Stimulated activated CD8-positive, alpha-beta memory T cell treated with anti-CD3 and anti-CD28 coated beads, Interleukin-2, amount 100 ng/mL, for 48 hours (primary cell): ENCODE results near the gene ATAD3A.
"Not testable (repeated sequence)": the region's sequence is repeated elsewhere in the genome, so short reads cannot be mapped to it uniquely, and the experiment has no call there.

Experiments
- DNase-seq, 2 donors: peaks; one replicate each; pipeline ENCODE4 v3.0.0-alpha.2; 2020; ENCODE audit warnings: low read depth in 2 of 2

The ATAD3A gene

DNA sequence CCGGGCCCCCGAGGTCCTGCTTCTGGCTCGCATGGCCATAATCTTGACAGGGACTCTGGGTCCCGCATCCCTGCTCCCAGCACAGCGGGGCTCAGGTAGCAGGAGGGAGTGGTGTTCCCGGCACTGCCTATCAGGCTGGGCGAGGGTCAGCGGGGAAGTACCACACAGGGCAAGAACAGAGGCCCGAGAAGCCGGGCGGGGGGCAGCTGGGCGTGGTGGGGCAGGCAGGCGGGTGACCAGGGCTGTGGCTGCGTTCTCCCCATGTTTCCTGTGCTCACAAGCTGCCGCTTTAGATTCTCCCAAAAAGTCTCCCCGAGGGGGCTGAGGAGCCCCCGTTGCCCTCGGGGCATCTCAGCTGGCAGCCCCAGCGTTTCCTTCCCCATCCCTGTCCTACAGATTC lies 22.1 kb upstream of the ATAD3A start:
- no peak for DNase-seq

DNA sequence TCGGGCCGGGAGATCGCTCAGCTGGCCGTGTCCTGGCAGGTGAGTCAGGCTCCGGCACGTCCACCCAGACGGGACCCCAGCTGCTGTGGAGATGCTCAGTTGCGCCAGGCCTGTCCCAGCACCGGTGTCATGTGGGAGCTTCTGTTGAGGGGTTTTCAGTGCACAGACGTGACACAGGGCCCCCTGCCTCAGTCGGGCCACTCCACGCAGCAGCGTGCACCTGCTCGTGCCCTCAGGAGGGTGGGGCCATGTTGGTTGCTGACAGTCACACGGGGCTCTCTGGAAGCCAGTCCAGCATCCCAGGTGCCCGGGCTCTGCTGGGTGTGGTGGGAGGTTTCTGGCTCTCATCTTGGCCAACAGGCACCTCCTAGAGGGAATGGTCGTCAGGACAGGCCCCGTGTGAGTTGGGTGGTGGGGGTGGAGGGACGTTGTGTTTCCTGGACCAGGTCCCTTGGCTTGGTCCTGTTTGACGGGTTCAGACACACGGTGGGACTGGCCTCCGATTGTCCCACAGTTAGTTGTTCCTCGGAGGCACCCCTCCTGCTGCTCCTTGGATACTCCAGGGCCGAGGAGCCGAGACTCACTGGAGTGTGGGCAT lies 21.2 kb upstream of the ATAD3A start:
- DNase-seq, result no peak

DNA sequence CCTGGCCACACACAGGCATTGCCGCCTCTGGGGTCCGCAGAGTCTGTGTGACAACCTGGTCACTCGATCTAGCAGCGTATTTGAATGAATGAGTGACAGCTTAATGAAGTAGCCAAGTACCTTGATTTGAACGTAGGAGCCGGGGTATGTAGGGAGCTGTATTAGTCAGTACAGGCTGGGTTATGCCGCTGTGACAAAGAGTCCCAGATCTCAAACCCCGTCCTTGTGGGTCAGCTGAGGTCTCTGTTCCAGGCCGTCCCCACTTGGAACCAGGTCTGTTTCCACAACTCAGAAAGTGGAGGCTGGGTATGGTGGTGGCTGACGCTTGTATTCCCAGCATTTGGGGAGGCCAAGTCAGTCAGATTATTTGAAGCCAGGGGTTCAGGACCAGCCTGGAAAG lies 20.4 kb upstream of the ATAD3A start:
- DNase-seq, result no peak

DNA sequence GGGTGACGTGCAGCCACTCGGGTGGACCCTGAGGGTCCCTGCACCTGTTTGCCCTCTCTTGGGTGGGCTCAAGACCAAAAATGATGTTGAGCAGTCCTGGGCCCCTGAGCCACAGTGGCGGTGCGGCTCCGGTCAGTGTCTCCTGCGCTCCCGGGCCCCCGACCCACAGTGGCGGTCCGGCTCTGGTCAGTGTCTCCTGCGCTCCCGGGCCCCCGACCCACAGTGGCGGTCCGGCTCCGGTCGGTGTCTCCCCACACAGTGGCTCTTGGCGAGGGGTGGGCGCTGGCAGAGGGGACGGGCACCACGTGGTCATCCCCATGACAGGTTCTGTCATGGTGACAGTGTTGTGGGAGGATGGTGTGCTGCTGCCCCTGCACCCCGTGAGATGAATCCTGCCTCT lies 17.7 kb upstream of the ATAD3A start:
- not testable (repeated sequence) for DNase-seq

DNA sequence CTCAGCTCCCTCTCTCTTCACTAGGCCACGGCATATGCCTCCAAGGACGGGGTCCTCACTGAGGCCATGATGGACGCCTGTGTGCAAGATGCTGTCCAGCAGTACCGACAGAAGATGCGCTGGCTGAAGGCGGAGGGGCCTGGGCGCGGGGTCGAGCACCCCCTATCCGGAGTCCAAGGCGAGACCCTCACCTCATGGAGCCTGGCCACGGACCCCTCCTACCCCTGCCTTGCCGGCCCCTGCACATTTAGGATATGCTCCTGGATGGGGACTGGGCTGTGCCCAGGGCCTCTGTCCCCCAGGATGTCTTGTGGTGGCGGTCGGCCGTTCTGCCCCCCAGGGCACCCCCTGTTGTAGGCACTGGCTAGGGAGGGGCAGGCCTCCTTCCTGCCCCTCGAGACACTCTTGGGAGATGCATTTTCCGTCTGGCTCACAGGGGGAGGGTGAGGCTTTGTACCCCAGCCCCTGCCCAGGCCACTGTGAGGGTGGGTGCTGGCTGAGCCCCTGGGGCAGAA lies 16.4 kb upstream of the ATAD3A start:
- not testable (repeated sequence) for DNase-seq

DNA sequence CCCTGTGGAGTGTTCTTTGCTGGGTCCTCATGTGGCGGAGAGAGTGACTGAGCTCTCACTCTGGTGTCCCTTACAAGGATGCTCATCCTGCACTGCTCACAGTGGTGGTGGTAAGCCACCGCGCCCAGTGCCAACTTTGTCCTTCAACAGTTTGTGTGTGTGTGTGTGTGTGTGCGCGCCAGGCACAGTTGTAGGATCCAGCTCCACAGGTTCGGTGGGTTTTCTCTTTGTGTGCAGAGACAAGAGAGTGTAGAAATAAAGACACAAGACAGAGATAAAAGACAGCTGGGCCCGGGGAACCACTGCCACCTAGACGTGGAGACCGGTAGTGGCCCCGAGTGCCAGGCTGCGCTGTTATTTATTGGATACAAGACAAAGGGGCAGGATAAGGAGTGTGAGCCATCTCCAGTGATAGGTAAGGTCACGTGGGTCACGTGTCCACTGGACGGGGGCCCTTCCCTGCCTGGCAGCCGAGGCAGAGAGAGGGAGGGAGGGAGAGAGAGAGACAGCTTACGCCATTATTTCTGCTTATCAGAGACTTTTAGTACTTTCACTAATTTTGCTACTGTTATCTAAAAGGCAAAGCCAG lies 7.1 kb upstream of the ATAD3A start:
- peak; percentile 31 to 64 for DNase-seq

DNA sequence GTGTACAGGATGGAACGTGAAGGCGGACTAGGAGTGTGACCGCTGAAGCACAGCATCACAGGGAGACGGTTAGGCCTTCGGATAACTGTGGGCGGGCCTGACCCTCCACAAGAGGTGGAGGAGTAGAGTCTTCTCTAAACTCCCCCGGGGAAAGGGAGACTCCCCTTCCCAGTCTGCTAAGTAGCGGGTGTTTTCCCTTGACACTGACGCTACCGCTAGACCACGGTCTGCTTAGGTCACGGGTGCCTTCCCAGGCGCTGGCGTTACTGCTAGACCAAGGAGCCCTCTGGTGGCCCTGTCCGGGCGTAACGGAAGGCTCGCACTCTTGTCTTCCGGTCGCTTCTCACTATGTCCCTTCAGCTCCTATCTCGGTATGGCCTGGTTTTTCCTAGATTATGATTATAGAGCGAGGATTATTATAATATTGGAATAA lies 6.6 kb upstream of the ATAD3A start:
- DNase-seq, result not testable (repeated sequence)

DNA sequence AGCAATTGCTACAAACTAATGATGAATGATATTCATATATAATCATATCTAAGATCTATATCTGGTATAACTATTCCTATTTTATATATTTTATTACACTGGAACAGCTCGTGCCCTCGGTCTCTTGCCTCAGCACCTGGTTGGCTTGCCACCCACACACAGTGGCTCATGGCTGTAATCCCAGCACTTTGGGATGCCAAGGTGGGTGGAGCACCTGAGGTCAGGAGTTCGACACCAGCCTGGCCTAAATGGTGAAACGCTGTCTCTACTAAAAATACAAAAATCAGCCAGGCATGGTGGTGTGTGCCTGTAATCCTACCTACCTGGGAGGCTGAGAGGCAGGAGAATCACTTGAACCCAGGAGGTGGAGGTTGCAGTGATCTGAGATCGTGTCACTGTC lies 6.2 kb upstream of the ATAD3A start:
- not testable (repeated sequence) for DNase-seq

DNA sequence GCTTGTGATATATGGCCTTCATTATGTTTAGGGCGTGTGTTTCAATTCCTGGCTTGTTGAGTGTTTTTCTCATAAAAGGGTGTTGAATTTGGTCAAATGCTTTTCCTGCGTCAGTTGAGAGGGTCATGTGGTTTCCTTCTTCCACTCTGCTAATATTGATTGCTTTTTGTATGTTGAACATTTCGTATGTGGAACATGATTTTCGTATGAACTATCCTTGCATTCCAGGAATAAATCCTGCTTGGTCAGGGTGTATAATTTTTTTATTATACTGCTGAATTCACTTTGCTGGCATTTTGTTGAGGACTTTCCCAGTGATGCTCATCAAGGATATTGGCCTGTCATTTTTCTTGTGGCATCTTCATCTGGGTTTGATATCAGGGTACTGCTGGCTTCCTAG lies 4.7 kb upstream of the ATAD3A start:
- no peak for DNase-seq

DNA sequence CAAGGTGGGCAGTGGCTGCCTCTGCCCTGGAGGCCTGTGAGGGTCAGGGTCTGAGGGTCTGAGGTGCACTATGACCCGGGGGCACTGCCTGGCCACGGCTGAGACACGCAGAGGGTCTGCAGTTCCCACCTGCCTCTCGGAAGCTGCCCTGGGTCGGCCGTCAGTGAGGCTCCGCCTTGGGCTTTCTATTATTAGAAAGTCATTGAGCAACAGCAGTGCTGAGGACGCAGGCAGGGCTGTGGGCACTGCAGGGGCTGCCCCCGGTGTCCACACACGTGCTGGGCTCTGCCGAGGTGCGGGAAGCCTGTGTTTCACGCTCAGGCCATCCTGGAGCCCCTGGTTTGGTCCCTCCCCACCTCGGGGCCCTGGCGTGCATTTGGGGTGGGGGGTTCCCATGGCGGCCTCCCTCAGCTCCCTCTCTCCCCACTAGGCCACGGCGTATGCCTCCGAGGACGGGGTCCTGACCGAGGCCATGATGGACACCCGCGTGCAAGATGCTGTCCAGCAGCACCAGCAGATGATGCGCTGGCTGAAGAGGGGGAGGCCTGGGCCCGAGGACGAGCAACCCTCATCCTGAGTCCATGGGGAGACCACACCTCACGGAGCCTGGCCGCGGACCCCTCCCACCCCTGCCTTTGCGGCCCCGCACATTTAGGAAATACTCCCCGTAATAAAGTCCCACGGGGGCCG lies 3.0 kb upstream of the ATAD3A start:
- not testable (repeated sequence) for DNase-seq

DNA sequence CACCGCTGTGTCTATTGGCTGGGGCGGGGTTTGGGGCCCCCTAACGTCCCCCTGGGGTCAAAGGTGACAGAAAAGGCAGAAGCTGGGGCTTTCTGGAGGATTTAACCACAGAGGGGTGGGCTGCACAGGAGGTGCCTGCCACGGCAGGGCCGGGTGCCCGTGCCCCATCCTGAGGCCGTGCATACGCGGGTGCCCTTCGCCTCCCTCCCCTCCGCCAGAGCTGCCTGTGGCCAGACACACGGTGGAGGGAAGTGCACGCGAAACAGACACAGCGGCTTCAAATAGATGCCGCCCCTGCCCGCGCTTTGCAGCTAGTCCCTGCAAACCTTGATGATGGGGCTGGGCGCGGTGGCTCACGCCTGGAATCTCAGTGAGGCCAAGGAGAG lies 2.5 kb upstream of the ATAD3A start:
- DNase-seq, result not testable (repeated sequence)

DNA sequence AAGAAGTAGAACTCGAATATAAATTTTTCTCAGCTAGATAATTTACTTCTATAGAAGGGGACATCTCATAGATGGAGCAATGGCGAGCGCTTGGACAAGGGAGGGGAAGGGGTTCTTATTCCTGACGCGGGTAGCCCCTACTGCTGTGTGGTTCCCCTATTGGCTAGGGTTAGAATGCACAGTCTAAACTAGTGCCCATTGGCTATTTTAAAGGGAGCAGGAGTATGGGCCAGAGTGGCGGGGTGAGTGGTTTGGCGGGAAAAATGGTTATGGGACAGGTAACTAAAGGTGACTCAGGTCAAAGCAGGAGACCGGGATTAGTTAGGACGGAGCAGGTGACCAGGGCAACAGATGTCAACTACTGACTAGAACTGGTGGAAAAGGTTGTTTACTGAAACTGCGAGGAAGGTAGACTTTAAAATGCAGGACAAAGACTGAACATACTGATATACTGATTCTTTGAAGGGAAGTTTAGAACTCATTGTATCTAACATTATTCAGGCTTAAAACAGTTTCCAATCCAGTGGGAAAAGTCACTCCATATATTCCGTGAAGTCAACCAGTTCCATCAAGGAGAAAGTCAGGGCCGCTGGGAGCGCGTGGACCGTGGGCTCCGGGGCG lies 940 bp upstream of the ATAD3A start:
- DNase-seq, result no peak

DNA sequence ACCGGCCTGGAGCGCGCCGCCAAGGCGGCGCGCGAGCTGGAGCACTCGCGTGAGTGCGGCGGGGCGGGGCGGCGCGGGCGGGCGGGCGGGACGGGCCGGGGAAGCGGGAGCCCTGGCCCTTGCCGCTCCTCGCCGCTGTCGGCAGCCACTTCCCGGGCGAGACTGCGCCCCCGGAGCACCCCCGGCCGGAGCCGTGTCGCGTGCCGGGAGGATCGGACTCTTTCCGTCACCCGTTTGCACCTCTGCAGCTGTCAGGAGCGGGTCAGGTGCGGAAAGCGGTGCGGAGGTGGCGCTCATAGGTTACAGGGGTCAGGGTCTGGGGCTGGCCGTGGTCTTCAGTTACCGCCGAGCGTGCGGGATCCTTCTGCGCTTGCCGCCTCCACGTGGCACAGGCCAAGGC lies 463 bp downstream of the ATAD3A start:
- DNase-seq, result not testable (repeated sequence)

DNA sequence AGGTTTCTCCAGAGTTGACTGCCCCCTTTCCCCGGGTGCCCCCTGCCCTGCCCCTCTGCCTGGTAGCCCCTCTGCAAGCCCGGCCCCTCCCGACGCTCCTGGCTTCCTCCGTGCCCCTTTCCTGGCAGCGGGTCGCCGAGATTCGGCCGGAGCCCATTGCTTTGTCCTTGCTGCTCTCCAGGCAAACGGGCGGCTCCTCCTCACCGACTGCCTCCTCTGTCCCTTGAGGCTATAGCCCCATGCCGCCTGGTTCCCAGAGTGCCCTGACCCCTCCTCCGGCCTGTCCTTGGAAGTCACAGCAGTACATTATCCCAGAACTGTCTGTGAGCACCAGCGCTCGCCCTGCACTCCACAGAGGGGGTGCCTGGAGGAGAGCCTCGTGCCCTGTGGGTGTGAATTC lies 1.7 kb downstream of the ATAD3A start:
- DNase-seq, result not testable (repeated sequence)

DNA sequence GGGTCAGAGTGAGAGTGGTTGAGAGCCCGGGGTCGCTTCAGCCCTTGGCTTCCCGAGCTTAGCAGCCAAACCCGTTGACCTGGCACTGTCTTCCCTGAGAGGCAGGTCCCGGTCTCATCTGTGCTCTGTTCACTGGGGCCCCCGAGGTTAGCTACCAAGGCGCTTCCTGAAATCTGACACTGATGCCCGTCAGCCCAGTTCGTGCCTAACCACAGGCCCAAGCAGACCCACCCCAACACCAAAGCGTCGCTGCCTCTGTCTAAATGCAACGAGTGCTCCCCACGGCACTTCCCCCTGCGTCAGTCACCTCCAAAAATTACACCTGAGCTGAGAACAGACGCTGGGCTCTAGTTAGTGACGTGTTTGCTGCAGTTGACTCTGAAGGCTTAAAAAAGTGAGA lies 2.4 kb downstream of the ATAD3A start:
- DNase-seq, result not testable (repeated sequence)

DNA sequence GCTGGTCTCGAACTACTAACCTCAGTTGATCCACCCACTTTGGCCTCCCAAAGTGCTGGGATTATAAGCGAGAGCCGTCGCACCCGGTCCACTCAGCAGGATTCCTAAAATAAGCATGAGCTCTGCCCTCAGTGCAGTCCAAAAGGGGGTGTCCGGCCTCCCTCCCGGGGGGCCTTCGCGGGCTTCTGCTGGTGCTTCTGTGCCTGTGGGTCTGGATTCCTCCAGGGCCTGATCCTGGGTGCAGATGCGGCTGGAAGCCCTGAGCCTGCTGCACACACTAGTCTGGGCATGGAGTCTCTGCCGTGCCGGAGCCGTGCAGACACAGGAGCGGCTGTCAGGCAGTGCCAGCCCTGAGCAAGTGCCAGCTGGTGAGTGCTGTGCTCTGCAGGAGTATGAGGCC lies 5.0 kb downstream of the ATAD3A start:
- DNase-seq, result not testable (repeated sequence)

DNA sequence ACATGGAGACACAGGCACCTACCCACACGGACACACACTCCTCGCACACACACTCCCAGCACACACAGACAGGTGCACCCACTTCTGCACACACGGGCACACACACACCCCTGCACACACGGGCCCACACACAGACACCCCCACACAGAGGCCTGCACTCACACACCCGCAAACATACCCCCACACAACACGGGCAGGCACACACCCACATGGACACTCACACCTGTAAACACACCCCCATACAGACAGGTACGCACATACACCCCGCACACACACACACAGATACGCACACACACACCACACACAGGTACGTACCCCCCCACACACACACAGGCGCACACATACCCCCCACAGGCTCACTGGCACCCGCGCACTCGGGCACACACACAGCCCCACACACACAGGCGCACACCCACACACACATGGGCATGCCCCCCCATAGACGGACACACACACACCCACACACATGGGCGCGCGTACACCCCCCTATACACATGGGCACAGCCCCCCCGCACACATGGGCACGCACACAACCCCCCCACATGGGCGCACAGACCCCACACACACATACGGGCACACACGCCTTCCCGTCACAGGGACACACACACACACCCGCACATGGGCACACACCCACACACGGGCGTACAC lies 6.1 kb downstream of the ATAD3A start:
- DNase-seq, result no peak

DNA sequence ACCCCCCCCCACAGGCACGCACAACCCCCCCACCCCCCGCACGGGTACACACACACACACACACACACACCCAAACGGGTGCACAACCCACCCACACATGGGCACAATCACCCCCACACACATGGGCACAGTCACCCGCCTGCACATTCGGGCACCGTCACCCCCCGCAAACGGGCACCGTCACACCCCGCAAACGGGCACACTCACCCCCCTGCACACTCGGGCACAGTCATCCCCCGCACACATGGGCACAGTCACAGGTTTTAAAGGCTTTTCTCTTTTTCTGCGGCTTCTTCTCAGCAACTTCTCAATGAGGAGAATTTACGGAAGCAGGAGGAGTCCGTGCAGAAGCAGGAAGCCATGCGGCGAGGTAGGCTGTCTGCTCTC lies 6.7 kb downstream of the ATAD3A start:
- not testable (repeated sequence) for DNase-seq

DNA sequence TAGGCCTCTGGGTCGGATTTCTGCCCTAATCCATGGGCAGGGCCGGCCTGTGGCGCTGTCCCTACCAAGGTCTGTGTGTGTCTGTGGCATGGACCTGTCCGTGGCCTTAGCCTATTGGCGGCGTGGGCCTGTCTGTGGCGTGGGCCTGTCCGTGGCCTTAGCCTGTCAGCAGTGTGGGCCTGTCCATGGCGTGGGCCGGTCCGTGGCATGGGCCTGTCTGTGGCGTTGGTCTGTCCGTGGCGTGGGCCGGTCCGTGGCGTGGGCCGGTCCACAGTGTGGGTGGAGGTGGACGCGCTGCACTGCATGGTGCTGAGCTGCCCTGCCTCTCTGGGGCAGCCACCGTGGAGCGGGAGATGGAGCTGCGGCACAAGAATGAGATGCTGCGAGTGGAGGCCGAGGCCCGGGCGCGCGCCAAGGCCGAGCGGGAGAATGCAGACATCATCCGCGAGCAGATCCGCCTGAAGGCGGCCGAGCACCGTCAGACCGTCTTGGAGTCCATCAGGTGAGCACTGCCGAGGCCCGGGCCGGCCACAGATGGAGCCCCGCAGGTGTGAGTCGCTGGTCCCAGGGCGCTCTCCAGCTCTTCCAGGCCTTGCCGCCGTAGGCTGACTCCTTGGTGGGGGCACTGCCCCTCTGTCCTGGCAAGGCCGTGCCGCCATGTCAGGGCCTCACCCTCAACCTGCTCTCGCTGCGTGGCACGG lies 8.0 kb downstream of the ATAD3A start:
- DNase-seq, result not testable (repeated sequence)

DNA sequence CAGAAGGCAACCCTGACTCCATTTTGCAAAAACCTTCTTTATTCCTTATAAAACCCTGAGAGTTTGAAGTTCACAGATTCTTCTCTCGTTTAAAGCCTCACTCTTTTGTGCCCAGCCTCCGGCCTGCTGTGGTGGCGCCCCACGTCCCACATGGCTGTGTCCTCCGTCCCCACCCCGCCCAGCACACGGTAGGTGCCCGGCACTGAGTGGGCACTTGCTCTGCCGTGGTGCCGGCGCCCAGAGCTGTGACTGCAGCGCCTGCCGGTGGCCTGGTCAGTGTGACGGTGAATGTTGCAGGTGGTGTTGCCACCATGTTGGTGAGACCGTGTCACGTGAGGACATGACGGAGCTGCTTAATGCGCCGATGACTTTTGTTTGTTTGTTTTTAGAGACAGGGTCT lies 9.4 kb downstream of the ATAD3A start:
- DNase-seq, result no peak

DNA sequence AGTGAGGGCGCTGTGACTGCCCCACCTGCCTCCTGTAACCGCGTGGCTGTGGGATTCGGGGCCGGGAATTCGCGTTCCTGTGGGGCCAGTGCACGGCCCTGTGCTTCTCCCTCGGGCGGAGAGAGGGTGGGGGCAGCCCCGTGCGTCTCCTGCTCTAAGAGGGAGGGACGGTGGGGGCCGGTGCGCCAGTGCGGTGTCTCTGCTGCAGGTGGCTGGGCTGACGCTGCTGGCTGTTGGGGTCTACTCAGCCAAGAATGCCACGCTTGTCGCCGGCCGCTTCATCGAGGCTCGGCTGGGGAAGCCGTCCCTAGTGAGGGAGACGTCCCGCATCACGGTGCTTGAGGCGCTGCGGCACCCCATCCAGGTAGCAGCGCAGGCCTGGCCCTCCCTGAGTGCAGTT lies 10.6 kb downstream of the ATAD3A start:
- not testable (repeated sequence) for DNase-seq
